ENCODE measurements around the gene TRAF3.

The TRAF3 gene

DNA sequence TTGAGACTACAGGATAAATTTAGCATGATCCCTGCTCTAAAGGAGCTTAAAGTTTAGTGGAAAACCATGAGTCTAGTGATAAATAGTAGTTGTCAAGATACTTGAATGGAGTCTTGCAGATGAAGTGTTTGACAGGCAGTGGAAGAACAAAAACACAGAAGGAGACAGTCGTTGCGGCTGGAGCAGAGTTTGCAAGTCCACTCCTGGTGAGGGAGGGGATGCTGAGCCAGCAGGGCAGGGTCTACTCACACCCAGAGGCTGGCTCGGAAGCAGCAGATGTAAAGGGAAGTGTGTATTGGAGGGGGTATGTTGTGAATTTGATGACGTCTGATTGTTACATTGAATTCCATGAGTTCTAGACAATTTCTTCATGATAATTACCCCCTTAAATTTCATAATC, 61.3 kb downstream of the TRAF3 start:
- H3K9me3 ChIP-seq: no peaks in the 10 kb centered on the region
- DNase-seq: no peak
- 0 out of 2 replicates have a peak, but pooled peaks cover 2% of the 10 kb centered on the region for H3K36me3 ChIP-seq
- no peak for TF ChIP-seq CTCF (IDR thresholded peaks at IDR 0.05; ENCODE audit: low read depth, low read length)
- H3K4me1 ChIP-seq: peaks cover 7% of the 10 kb centered on the region
- no peak overlapping the region for H3K4me3 ChIP-seq (ENCODE audit: low read depth, low read length)
- no peaks in the 10 kb centered on the region for H3K27me3 ChIP-seq

DNA sequence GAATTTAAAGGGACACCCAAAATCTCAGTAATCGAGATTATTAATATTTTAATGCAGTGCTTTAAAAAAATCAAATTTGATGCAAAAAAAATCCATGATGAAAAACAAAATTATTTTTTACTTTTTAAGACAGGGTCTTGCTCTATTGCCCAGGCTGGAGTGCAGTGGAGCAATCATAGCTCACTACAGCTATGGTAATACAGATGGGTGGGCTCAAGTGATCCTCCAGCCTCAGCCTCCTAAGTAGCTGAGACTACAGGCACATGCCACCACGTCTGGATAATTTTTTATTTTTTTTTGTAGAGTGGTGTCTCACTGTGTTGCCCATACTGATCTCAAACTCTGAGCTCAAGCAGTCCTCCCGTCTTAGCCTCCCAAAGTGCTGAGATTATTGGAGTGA, 62.9 kb downstream of the TRAF3 start:
- Histone ChIP-seq H3K27me3 (no peaks in the 10 kb centered on the region), H3K36me3 (no peaks in the 10 kb centered on the region), H3K4me3 (ENCODE audit: low read depth, low read length) (no peak overlapping the region), H3K4me1 (peaks cover 7% of the 10 kb centered on the region), H3K9me3 (no peaks in the 10 kb centered on the region)
- TF ChIP-seq CTCF (IDR thresholded peaks at IDR 0.05; ENCODE audit: low read depth, low read length): no peak
- no peak for DNase-seq

DNA sequence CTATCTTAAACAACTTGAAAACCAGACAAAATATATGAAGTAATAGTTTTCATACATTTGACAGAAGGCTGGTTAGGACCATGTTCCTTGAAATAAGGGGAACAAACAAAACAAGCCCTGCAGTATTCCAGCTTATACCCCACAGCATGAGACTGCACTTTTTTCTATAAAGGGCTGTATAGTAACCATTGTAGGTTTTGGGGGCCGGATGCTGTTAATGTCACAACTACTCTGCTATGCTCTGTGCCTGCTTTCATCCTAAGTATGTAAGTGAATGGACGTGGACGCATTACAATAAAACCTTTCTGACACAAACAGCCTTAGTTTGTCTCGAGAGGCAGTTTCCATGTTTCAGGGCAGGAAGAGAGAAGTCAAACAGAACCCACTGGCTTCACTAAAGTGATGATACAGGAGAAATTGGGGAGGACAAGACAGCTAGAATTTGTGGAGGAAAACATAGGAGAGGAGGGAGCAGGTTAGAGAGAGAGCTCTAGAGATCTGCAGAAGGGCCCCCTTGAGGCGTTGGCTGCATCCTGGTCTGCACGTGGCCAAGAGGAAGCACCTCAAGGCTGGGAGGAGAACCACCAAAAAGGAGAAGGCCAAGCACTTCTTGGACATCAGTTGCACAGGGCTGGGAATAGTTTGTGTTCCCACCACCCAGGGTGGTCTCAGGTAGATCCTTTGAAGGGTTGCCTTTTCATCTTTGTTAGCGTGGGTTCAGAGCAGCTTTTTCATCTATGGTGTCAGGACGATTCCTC, 63.7 kb downstream of the TRAF3 start:
- H3K27me3 ChIP-seq: no peaks in the 10 kb centered on the region
- no peak for DNase-seq

DNA sequence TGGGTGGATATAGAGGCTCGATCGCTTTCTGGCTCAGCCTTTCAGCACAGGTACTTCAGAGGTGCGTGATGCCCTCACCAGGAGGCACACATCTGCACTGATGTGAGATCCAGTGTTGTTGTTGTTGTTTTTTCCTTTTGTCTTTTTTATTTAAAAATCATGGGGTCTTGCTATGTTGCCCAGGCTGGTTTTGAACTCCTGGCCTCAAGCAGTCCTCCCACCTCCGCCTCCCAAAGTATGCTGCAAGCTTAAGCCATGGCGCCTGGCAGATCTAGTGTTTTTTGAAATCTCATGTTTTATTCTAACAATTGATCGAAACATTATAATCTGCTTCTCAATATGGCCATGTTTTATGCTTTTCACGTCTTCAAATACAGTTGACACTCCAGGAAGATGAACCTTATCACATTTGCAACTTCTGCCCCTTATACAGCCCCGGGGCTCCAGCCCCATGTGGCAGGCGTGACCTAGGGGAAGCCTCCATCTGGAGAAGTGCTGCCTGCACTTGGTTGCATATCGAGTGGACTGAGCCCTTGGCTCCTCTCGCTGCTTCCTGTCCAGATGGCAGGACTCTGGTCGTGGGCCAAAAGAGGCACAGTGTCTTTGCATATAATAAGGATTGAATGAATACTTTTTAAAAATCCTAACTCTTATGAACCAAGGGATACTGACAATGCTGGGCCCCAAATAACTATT, 71.7 kb downstream of the TRAF3 start:
- Histone ChIP-seq H3K27me3 (no peaks in the 10 kb centered on the region), H3K9me3 (no peaks in the 10 kb centered on the region), H3K36me3 (no peaks in the 10 kb centered on the region), H3K4me1 (no peaks in the 10 kb centered on the region; the same call in 1 of the 2 replicates), H3K4me3 (ENCODE audit: low read depth, low read length) (peak overlapping the region; percentile 19)
- TF ChIP-seq CTCF (IDR thresholded peaks at IDR 0.05; ENCODE audit: low read depth, low read length): no peak
- DNase-seq: peak; percentile 90

More for the DNA sequence above, 63.7 kb downstream of the TRAF3 start:
- Histone ChIP-seq H3K36me3 (no peaks in the 10 kb centered on the region), H3K4me3 (ENCODE audit: low read depth, low read length) (no peak overlapping the region), H3K4me1 (peaks cover 7% of the 10 kb centered on the region), H3K9me3 (no peaks in the 10 kb centered on the region)
- no peak for TF ChIP-seq CTCF (IDR thresholded peaks at IDR 0.05; ENCODE audit: low read depth, low read length)

GRCh38 chr14:102849526-102850379, 72.5 kb downstream of the TRAF3 start:
- no peaks in the 10 kb centered on the region for H3K9me3 ChIP-seq
- DNase-seq: peak; percentile 74

More at GRCh38 chr14:102849526-102850379, 72.5 kb downstream of the TRAF3 start:
- no peaks in the 10 kb centered on the region for H3K27me3 ChIP-seq
- no peaks in the 10 kb centered on the region for H3K36me3 ChIP-seq
- peak overlapping the region; percentile 19 for H3K4me3 ChIP-seq (ENCODE audit: low read depth, low read length)
- no peak for TF ChIP-seq CTCF (IDR thresholded peaks at IDR 0.05; ENCODE audit: low read depth, low read length)
- H3K4me1 ChIP-seq: no peaks in the 10 kb centered on the region; the same call in 1 of the 2 replicates

Measured in BE2C (cell line).